ENCODE data around the gene DDX1.

Gene DDX1

GRCh38 chr2:15630121-15630977 is 38.7 kb downstream of the DDX1 start:
- no peak for FAIRE-seq

- no peak for FAIRE-seq
These were observed 39.5 kb downstream of the DDX1 start for GRCh38 chr2:15630978-15631719.

- FAIRE-seq = no peak
These were observed 40.2 kb downstream of the DDX1 start for GRCh38 chr2:15631883-15632282.

GRCh38 chr2:15633043-15633970 is 41.6 kb downstream of the DDX1 start:
- FAIRE-seq = no peak

- FAIRE-seq = no peak
These were observed 42.3 kb downstream of the DDX1 start for GRCh38 chr2:15633971-15634346.

- FAIRE-seq = no peak
These were observed 43.3 kb downstream of the DDX1 start for GRCh38 chr2:15634846-15635490.

- FAIRE-seq = peak; percentile 42
These were observed 45.5 kb downstream of the DDX1 start for GRCh38 chr2:15636972-15637785.

GRCh38 chr2:15638720-15639119 is 47.1 kb downstream of the DDX1 start:
- FAIRE-seq = no peak

- FAIRE-seq = no peak
These were observed 47.9 kb downstream of the DDX1 start for GRCh38 chr2:15639323-15640251.

GRCh38 chr2:15640261-15640711 is 48.6 kb downstream of the DDX1 start:
- no peak for FAIRE-seq

GRCh38 chr2:15640784-15641183 is 49.1 kb downstream of the DDX1 start:
- no peak for FAIRE-seq

GRCh38 chr2:15641530-15641982 is 49.9 kb downstream of the DDX1 start:
- FAIRE-seq = no peak

- no peak for FAIRE-seq
These were observed 50.5 kb downstream of the DDX1 start for GRCh38 chr2:15642011-15642814.

GRCh38 chr2:15642815-15643500 is 51.3 kb downstream of the DDX1 start:
- FAIRE-seq = no peak

- FAIRE-seq = no peak
These were observed 52.3 kb downstream of the DDX1 start for GRCh38 chr2:15643791-15644585.

- no peak for FAIRE-seq
These were observed 53.6 kb downstream of the DDX1 start for GRCh38 chr2:15645300-15645699.

GRCh38 chr2:15645720-15646385 is 54.2 kb downstream of the DDX1 start:
- FAIRE-seq = no peak
